ENCODE data around the gene CIAO2B. TPM values are rescaled to one million over a fixed set of nuclear protein-coding genes. Genes with fewer than 3 reads are reported as not detected.

Gene CIAO2B
- total RNA-seq, 4 donors from 2014 or later = 15.3 to 93.8 (median 51.6) TPM

DNA sequence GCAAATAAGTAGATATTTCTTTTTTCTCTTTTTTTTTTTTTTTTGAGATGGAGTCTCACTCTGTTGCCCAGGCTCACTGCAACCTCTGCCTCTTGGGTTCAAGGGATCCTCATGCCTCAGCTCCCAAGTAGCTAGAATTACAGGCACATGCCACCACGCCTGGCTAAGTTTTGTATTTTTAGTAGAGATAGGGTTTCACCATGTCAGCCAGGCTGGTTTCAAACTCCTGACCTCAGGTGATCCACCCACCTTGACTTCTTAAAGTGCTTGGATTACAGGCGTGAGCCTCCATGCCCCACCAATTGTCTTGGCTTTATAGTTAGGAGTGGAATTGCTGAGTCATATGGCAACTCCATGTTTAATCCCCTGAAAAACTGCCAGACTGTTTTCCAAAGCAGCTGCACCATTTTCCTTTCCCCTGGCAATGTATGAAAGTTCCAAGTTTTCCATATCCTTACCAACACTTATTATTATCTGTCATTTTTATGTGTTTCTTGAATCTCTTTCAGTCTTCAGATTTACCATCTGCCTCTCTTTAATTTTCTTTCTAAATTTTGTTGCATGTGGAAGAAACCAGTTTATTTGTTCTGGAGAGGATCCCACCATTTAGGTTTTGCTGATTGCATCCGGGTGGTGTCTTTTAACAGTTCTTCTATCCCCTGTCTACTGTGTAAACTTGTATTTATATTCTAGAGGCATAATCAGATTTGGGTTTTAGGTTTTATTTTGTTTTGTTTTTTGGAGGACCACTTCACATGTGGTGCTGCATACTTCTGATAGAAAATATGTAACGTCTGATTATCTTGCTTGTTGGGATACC, 17.0 kb upstream of the CIAO2B start:
- no peaks in the 10 kb centered on the region for H3K36me3 ChIP-seq
- no peak for TF ChIP-seq POLR2AphosphoS5 (IDR thresholded peaks at IDR 0.05)
- no peak for TF ChIP-seq POLR2A (IDR thresholded peaks at IDR 0.05)
- TF ChIP-seq EP300 (IDR thresholded peaks at IDR 0.05; ENCODE audit: low read depth) = no peak
- TF ChIP-seq, protein P1, sequence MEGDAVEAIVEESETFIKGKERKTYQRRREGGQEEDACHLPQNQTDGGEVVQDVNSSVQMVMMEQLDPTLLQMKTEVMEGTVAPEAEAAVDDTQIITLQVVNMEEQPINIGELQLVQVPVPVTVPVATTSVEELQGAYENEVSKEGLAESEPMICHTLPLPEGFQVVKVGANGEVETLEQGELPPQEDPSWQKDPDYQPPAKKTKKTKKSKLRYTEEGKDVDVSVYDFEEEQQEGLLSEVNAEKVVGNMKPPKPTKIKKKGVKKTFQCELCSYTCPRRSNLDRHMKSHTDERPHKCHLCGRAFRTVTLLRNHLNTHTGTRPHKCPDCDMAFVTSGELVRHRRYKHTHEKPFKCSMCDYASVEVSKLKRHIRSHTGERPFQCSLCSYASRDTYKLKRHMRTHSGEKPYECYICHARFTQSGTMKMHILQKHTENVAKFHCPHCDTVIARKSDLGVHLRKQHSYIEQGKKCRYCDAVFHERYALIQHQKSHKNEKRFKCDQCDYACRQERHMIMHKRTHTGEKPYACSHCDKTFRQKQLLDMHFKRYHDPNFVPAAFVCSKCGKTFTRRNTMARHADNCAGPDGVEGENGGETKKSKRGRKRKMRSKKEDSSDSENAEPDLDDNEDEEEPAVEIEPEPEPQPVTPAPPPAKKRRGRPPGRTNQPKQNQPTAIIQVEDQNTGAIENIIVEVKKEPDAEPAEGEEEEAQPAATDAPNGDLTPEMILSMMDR (IDR thresholded peaks at IDR 0.05) = no peak
- intact Hi-C loops (cut with DNase I; ENCODE audit: low total_unique reads) (no loop called here), in situ Hi-C loops (cut with MboI; ENCODE audit: low pct_ligation_motif_present in 1 of 4, low pct_unique_long_range_greater_than_20kb in 1 of 4, low sequenced_read_pairs in 3 of 4) (loop anchor here in 2 of 4 donors (25.0 kb wide), 2 partner anchors 211 to 436 kb away; partner anchors contain the start of genes B3GNT9 (in 1 of the 2), FBXL8 (in 1 of the 2), HSF4 (in 1 of the 2) and NOL3 (in 1 of the 2))
- H3K4me3 ChIP-seq = no peak overlapping the region
- no peaks in the 10 kb centered on the region for H3K9me3 ChIP-seq
- 73 to 82% methylated on average over 4 of the region's 4 CpGs for WGBS, 2 donors (ENCODE audit: low coverage in 1 of 2)
- no peak overlapping the region for H3K27ac ChIP-seq
- peaks cover 18 to 53% (median 37%) of the 10 kb centered on the region in 4 donors for H3K4me1 ChIP-seq
- DNase-seq = no peak
- H3K27me3 ChIP-seq = peaks cover 13% of the 10 kb centered on the region

DNA sequence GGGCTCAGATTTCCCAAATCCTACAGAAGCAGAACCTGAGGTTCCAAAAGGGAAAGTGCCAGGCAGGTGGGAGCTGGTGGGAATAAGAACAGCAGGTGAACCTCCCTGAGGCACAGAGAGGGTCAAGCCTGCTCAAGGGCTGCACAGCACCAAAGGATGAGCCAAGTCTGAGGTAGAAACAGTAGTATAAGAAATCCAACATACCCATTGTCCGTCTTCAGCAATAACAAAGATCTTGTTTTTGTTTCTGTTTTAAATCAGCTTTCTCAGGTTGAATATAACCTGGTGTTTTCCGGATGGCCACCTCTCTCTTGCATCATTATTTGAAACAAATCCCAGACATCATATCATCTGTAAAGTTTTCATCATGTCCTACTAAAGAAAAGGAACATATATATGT, 16.2 kb upstream of the CIAO2B start:
- Histone ChIP-seq H3K36me3 (no peaks in the 10 kb centered on the region), H3K4me3 (no peak overlapping the region), H3K27me3 (peaks cover 13% of the 10 kb centered on the region), H3K27ac (no peak overlapping the region), H3K4me1 (peaks cover 18 to 48% (median 32%) of the 10 kb centered on the region in 4 donors), H3K9me3 (no peaks in the 10 kb centered on the region)
- intact Hi-C loops (cut with DNase I; ENCODE audit: low total_unique reads) (no loop called here), in situ Hi-C loops (cut with MboI; ENCODE audit: low pct_ligation_motif_present in 1 of 4, low pct_unique_long_range_greater_than_20kb in 1 of 4, low sequenced_read_pairs in 3 of 4) (loop anchor here in 2 of 4 donors (25.0 kb wide), 2 partner anchors 212 to 437 kb away; partner anchors contain the start of genes B3GNT9 (in 1 of the 2), FBXL8 (in 1 of the 2), HSF4 (in 1 of the 2) and NOL3 (in 1 of the 2))
- 73 to 83% methylated on average over 2 of the region's 2 CpGs for WGBS, 2 donors (ENCODE audit: low coverage in 1 of 2)
- no peak for DNase-seq
- TF ChIP-seq, protein P1 (IDR thresholded peaks at IDR 0.05) = no peak
- no peak for TF ChIP-seq POLR2A (IDR thresholded peaks at IDR 0.05)
- no peak for TF ChIP-seq POLR2AphosphoS5 (IDR thresholded peaks at IDR 0.05)
- TF ChIP-seq EP300 (IDR thresholded peaks at IDR 0.05; ENCODE audit: low read depth) = no peak

DNA sequence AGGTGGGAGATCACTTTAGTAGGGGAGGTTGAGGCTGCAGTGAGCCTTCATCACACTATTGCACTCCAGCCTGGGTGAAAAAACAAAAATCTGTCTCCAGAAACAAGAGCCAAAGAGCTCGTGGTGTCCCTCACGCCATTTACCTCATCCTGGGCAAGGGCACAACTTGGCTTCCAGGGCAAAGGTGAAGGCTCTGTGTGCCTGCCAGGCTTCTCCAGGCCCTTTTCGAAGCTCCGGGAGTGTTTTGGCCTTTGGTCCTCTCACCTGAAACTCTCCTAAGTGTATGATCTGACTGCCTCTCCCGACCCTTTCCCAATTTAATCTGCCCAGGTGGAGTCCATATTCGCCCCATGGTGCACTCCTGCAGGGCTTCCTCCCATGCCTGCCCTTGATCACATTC, 15.3 kb upstream of the CIAO2B start:
- 57 to 58% methylated on average over 4 to 6 of the region's 6 CpGs for WGBS, 2 donors (ENCODE audit: low coverage in 1 of 2)
- in situ Hi-C loops (cut with MboI; ENCODE audit: low pct_ligation_motif_present in 1 of 4, low pct_unique_long_range_greater_than_20kb in 1 of 4, low sequenced_read_pairs in 3 of 4) = no loop called here
- no peak for DNase-seq
- H3K27me3 ChIP-seq = peaks cover 13% of the 10 kb centered on the region
- H3K4me1 ChIP-seq = peaks cover 18 to 38% (median 26%) of the 10 kb centered on the region in 4 donors
- intact Hi-C loops (cut with DNase I; ENCODE audit: low total_unique reads) = no loop called here
- H3K9me3 ChIP-seq = no peaks in the 10 kb centered on the region
- no peaks in the 10 kb centered on the region for H3K36me3 ChIP-seq
- TF ChIP-seq, protein P1 (IDR thresholded peaks at IDR 0.05) = no peak
- TF ChIP-seq POLR2A (IDR thresholded peaks at IDR 0.05) (no peak), EP300 (IDR thresholded peaks at IDR 0.05; ENCODE audit: low read depth) (no peak), POLR2AphosphoS5 (IDR thresholded peaks at IDR 0.05) (no peak)
- H3K27ac ChIP-seq = no peak overlapping the region
- H3K4me3 ChIP-seq = no peak overlapping the region

DNA sequence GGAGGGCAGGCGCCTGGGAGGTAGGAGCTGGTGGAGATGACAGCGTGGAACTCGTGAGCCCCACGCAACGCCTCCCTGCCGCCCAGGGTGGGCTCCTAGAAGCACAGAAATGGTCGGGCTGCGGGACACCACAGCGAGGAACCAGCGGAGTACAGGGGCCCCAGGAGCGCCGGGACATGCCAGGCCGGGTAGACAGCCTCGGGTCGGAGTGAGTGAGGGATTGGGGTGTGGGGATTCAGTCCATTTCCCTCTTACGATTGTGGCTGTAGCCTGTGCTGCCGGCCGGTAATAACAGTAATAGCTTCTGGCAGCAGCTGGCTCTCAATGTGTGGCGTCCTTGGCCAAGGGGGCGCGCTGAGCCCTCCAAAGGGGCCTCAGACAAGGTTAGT, 14.6 kb upstream of the CIAO2B start:
- TF ChIP-seq POLR2A (IDR thresholded peaks at IDR 0.05) (no peak), POLR2AphosphoS5 (IDR thresholded peaks at IDR 0.05) (no peak), EP300 (IDR thresholded peaks at IDR 0.05; ENCODE audit: low read depth) (no peak)
- TF ChIP-seq, protein P1 (IDR thresholded peaks at IDR 0.05) = no peak
- peaks cover 13% of the 10 kb centered on the region for H3K27me3 ChIP-seq
- in situ Hi-C loops (cut with MboI; ENCODE audit: low pct_ligation_motif_present in 1 of 4, low pct_unique_long_range_greater_than_20kb in 1 of 4, low sequenced_read_pairs in 3 of 4) = no loop called here
- H3K4me3 ChIP-seq = peak overlapping the region in 3 of 4 donors; percentile 34 to 58 (median 45)
- DNase-seq = no peak
- no peak overlapping the region for H3K27ac ChIP-seq
- peaks cover 18 to 33% (median 23%) of the 10 kb centered on the region in 4 donors for H3K4me1 ChIP-seq
- WGBS, 2 donors (ENCODE audit: low coverage in 1 of 2) = 31% methylated on average over 16 of the region's 21 CpGs; no CpG with 5 or more reads in 1 of the 2 donors
- intact Hi-C loops (cut with DNase I; ENCODE audit: low total_unique reads) = no loop called here
- H3K36me3 ChIP-seq = no peaks in the 10 kb centered on the region
- no peaks in the 10 kb centered on the region for H3K9me3 ChIP-seq
